Mammary epithelial cell (primary cell): ENCODE data around the gene SLC39A10.

Experiments used
- CTCF ChIP-seq, 2 donors: IDR thresholded peaks in 1 of 2; conservative IDR thresholded peaks in 1 of 2; 2 replicates each; pipeline ENCODE4 v1.5.1; 2011 to 2012; ENCODE audit warnings: inconsistent platforms in 2 of 2, low read length in 2 of 2, mild to moderate bottlenecking in 2 of 2, control low read depth in 1 of 2, low read depth in 1 of 2; ENCODE audit not compliant: insufficient read depth in 1 of 2; ENCODE audit errors: extremely low read depth in 1 of 2
- EZH2 ChIP-seq: IDR thresholded peaks from 2 replicates; pipeline ENCODE4 v1.6.1; 2012; ENCODE audit warnings: low read length, inconsistent platforms, borderline replicate concordance

GRCh38 chr2:195700480-195700879 is 43.5 kb downstream of the SLC39A10 start:
- TF ChIP-seq CTCF (conservative IDR thresholded peaks at IDR 0.05 in 1 of 2, IDR thresholded peaks at IDR 0.05 in 1 of 2; ENCODE audit: extremely low read depth in 1 of 2, insufficient read depth in 1 of 2, low read depth in 1 of 2, low read length in 2 of 2) = no peak
- no peak for TF ChIP-seq EZH2
